Measurements from ENCODE around the gene SCAF1.

DNA sequence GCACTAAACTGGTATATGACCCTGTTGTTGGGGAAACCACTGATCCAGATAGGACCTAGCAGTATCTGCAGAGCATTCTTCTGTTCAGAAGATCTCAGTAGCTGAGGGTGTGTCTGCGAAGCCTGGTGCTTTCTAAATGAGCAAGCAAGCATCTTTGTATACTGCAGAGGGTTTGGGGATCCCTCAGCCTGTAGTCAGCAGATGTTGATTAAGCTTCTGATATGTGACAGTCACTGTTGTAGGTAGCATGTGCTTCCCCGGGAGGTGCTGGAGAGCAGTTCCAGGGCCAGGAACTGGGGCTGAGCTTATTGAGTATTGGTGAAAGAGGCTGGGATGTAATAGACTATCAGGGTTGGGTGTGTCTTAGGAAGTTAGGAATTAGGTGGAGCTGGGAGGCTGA, 1.5 kb downstream of the SCAF1 start:
- TF ChIP-seq, protein P1, sequence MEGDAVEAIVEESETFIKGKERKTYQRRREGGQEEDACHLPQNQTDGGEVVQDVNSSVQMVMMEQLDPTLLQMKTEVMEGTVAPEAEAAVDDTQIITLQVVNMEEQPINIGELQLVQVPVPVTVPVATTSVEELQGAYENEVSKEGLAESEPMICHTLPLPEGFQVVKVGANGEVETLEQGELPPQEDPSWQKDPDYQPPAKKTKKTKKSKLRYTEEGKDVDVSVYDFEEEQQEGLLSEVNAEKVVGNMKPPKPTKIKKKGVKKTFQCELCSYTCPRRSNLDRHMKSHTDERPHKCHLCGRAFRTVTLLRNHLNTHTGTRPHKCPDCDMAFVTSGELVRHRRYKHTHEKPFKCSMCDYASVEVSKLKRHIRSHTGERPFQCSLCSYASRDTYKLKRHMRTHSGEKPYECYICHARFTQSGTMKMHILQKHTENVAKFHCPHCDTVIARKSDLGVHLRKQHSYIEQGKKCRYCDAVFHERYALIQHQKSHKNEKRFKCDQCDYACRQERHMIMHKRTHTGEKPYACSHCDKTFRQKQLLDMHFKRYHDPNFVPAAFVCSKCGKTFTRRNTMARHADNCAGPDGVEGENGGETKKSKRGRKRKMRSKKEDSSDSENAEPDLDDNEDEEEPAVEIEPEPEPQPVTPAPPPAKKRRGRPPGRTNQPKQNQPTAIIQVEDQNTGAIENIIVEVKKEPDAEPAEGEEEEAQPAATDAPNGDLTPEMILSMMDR (IDR thresholded peaks at IDR 0.05), result no peak
- no peak for TF ChIP-seq ZFX (IDR thresholded peaks at IDR 0.05; ENCODE audit: borderline replicate concordance)
